Loucy (cell line): ENCODE measurements around the gene ZNF592.

ENCODE experiments used
- H2AFZ ChIP-seq: fragments of 200-600 bp; sonication (generic); 2 replicates; pipeline ENCODE4 v1.6.0; 2016; ENCODE audit warnings: antibody characterized with exemption, mild to moderate bottlenecking, low read length, moderate library complexity
- H3F3A ChIP-seq: fragments of 200-600 bp; 2 replicates; pipeline ENCODE4 v1.6.0; 2016; ENCODE audit warnings: antibody characterized with exemption, low read depth, mild to moderate bottlenecking
- H3K27me3 ChIP-seq: fragments of 200-600 bp; sonication (generic); 2 replicates; pipeline ENCODE4 v1.6.1; 2014; ENCODE audit warnings: low read length, mild to moderate bottlenecking; ENCODE audit not compliant: insufficient read depth, poor library complexity, severe bottlenecking
- H3K36me3 ChIP-seq: fragments of 200-600 bp; sonication (generic); 2 replicates; pipeline ENCODE4 v1.6.1; 2016; ENCODE audit warnings: low read length; ENCODE audit not compliant: insufficient read depth
- H3K4me1 ChIP-seq: fragments of 200-600 bp; sonication (generic); 2 replicates; pipeline ENCODE4 v1.5.1; 2014; ENCODE audit warnings: low read length, mild to moderate bottlenecking; ENCODE audit not compliant: insufficient read depth, poor library complexity, severe bottlenecking
- H3K4me2 ChIP-seq: fragments of 200-600 bp; sonication (generic); 2 replicates; pipeline ENCODE4 v1.6.0; 2014; ENCODE audit warnings: antibody characterized with exemption, low read length, low read depth, mild to moderate bottlenecking; ENCODE audit not compliant: poor library complexity, severe bottlenecking
- H3K4me3 ChIP-seq: fragments of 200-600 bp; sonication (generic); 2 replicates; pipeline ENCODE4 v1.5.1; 2014; ENCODE audit warnings: low read length, mild to moderate bottlenecking, mixed read lengths; ENCODE audit not compliant: poor library complexity, severe bottlenecking
- H3K79me2 ChIP-seq: fragments of 200-600 bp; sonication (generic); 2 replicates; pipeline ENCODE4 v1.6.1; 2014; ENCODE audit warnings: low read length; ENCODE audit not compliant: insufficient read depth
- H3K9ac ChIP-seq: fragments of 200-600 bp; sonication (generic); 2 replicates; pipeline ENCODE4 v1.6.0; 2014; ENCODE audit warnings: mild to moderate bottlenecking, low read depth, low read length, moderate library complexity; ENCODE audit not compliant: poor library complexity, severe bottlenecking
- H3K9me2 ChIP-seq: fragments of 200-600 bp; sonication (generic); replicated peaks from 2 replicates; pipeline ENCODE4 v1.6.1; 2016; ENCODE audit warnings: low read depth, low read length, mixed read lengths
- H3K9me3 ChIP-seq: fragments of 200-600 bp; sonication (generic); 2 replicates; pipeline ENCODE4 v1.6.1; 2014; ENCODE audit warnings: mild to moderate bottlenecking, antibody characterized with exemption, low read length, low read depth; ENCODE audit not compliant: insufficient read depth
- H4K20me1 ChIP-seq: fragments of 200-600 bp; sonication (generic); 2 replicates; pipeline ENCODE4 v1.6.0; 2014; ENCODE audit warnings: antibody characterized with exemption, low read length, mild to moderate bottlenecking; ENCODE audit not compliant: insufficient read depth, poor library complexity, severe bottlenecking
- CTCF ChIP-seq: fragments of 200-600 bp; sonication (generic); conservative IDR thresholded peaks from 2 replicates; pipeline ENCODE4 v1.5.1; 2014; ENCODE audit warnings: mild to moderate bottlenecking, antibody characterized with exemption, low read length
- EZH2phosphoT487 ChIP-seq: fragments of 200-600 bp; IDR thresholded peaks from 2 replicates; pipeline ENCODE4 v1.6.1; 2018; ENCODE audit warnings: antibody characterized with exemption, mild to moderate bottlenecking, moderate library complexity, borderline replicate concordance

ZNF592 gene

GRCh38 chr15:84834969-84835368, 86.6 kb downstream of the ZNF592 start:
- Histone ChIP-seq H3K4me1 (no peaks in the 10 kb centered on the region), H3K9me2 (no peaks in the 10 kb centered on the region), H2AFZ (no peak overlapping the region), H3K9me3 (no peaks in the 10 kb centered on the region), H3K4me2 (no peak overlapping the region), H3K36me3 (no peaks in the 10 kb centered on the region), H3K4me3 (no peak overlapping the region), H3K27me3 (no peaks in the 10 kb centered on the region), H3K79me2 (no peaks in the 10 kb centered on the region), H4K20me1 (no peaks in the 10 kb centered on the region), H3F3A (no peaks in the 10 kb centered on the region), H3K9ac (no peak overlapping the region)
- TF ChIP-seq CTCF (no peak), EZH2phosphoT487 (no peak)

- Histone ChIP-seq H3K4me1 (peaks cover 2% of the 10 kb centered on the region), H3K9me3 (no peaks in the 10 kb centered on the region), H3K9me2 (no peaks in the 10 kb centered on the region), H4K20me1 (no peaks in the 10 kb centered on the region), H3K9ac (no peak overlapping the region), H3K4me2 (no peak overlapping the region), H3K27me3 (no peaks in the 10 kb centered on the region), H2AFZ (no peak overlapping the region), H3F3A (no peaks in the 10 kb centered on the region), H3K4me3 (no peak overlapping the region), H3K36me3 (no peaks in the 10 kb centered on the region), H3K79me2 (no peaks in the 10 kb centered on the region)
- no peak for TF ChIP-seq CTCF
- no peak for TF ChIP-seq EZH2phosphoT487
These were observed 87.4 kb downstream of the ZNF592 start for GRCh38 chr15:84835661-84836337.

- no peak overlapping the region for H2AFZ ChIP-seq
- H3K9me2 ChIP-seq = no peaks in the 10 kb centered on the region
- no peaks in the 10 kb centered on the region for H4K20me1 ChIP-seq
- no peaks in the 10 kb centered on the region for H3K79me2 ChIP-seq
- TF ChIP-seq CTCF = no peak
- no peak for TF ChIP-seq EZH2phosphoT487
- no peaks in the 10 kb centered on the region for H3K27me3 ChIP-seq
- no peaks in the 10 kb centered on the region for H3F3A ChIP-seq
- no peaks in the 10 kb centered on the region for H3K9me3 ChIP-seq
- H3K36me3 ChIP-seq = no peaks in the 10 kb centered on the region
- no peak overlapping the region for H3K4me2 ChIP-seq
- H3K4me3 ChIP-seq = no peak overlapping the region
- H3K9ac ChIP-seq = no peak overlapping the region
- peaks cover 9% of the 10 kb centered on the region for H3K4me1 ChIP-seq
These were observed 88.5 kb downstream of the ZNF592 start for GRCh38 chr15:84836844-84837243.
